Activated T-helper 1 cell treated with anti-CD3 and anti-CD28 coated beads, Interleukin-12 subunit alpha, Interleukin-12 subunit beta, Interleukin-2, Interleukin-4 antibody, amounts not matched to agents 30 ng/mL and 10 ng/mL and 1 ng/mL, durations not matched to agents 14 hours and 24 hours and 36 hours (primary cell): ENCODE results near the gene ESR1. TPM values are rescaled to one million over a fixed set of nuclear protein-coding genes. Genes with fewer than 3 reads are reported as not detected.

Experiments
- DNase-seq: peaks from one replicate; pipeline ENCODE4 v3.0.0; 2021; ENCODE audit warnings: low spot score
- H3K27ac Mint-ChIP-seq: one replicate; pipeline ENCODE4 v1.8.0; 2021; ENCODE audit warnings: mild to moderate bottlenecking, mixed read lengths
- H3K27me3 Mint-ChIP-seq: one replicate; pipeline ENCODE4 v1.8.0; 2022; ENCODE audit warnings: mild to moderate bottlenecking, moderate library complexity, mixed read lengths; ENCODE audit not compliant: insufficient read depth
- H3K36me3 Mint-ChIP-seq: one replicate; pipeline ENCODE4 v1.8.0; 2021; ENCODE audit warnings: low read depth, mixed read lengths
- H3K4me1 Mint-ChIP-seq: one replicate; pipeline ENCODE4 v1.8.0; 2021; ENCODE audit warnings: low read depth, mixed read lengths
- H3K4me3 Mint-ChIP-seq: one replicate; pipeline ENCODE4 v1.8.0; 2021; ENCODE audit warnings: mild to moderate bottlenecking, moderate library complexity, mixed read lengths
- H3K9me3 Mint-ChIP-seq: one replicate; pipeline ENCODE4 v1.8.0; 2021; ENCODE audit warnings: mixed read lengths
- intact Hi-C: fragments of 100-400 bp; cut with micrococcal nuclease; formaldehyde crosslinking; loops from one replicate; pipeline ENCODE4 v1.15.1; 2024
- total RNA-seq: library from RNA; stranded (reverse); gene quantifications from 2 replicates; pipeline ENCODE4 v1.2.3, GENCODE V29; 2022

The ESR1 gene
- total RNA-seq, 1 donor from 2014 or later, result 0.34 TPM

- no peaks in the 10 kb centered on the region for H3K27me3 Mint-ChIP-seq
- no peaks in the 10 kb centered on the region for H3K4me1 Mint-ChIP-seq
- no peaks in the 10 kb centered on the region for H3K36me3 Mint-ChIP-seq
- no peak overlapping the region for H3K4me3 Mint-ChIP-seq
- no peaks in the 10 kb centered on the region for H3K9me3 Mint-ChIP-seq
- no peak for DNase-seq
- no peak overlapping the region for H3K27ac Mint-ChIP-seq
- intact Hi-C loops, result no loop called here
These were observed 303.7 kb downstream of the ESR1 start for GRCh38 chr6:152110886-152111820.

- H3K4me3 Mint-ChIP-seq, result no peak overlapping the region
- no peaks in the 10 kb centered on the region for H3K9me3 Mint-ChIP-seq
- no peak for DNase-seq
- intact Hi-C loops, result no loop called here
- H3K27me3 Mint-ChIP-seq, result no peaks in the 10 kb centered on the region
- no peaks in the 10 kb centered on the region for H3K36me3 Mint-ChIP-seq
- H3K4me1 Mint-ChIP-seq, result peaks cover 7% of the 10 kb centered on the region
- no peak overlapping the region for H3K27ac Mint-ChIP-seq
These were observed 305.2 kb downstream of the ESR1 start for GRCh38 chr6:152112491-152113261.

- H3K4me1 Mint-ChIP-seq, result peaks cover 12% of the 10 kb centered on the region
- intact Hi-C loops, result no loop called here
- no peaks in the 10 kb centered on the region for H3K9me3 Mint-ChIP-seq
- no peak overlapping the region for H3K4me3 Mint-ChIP-seq
- H3K27ac Mint-ChIP-seq, result no peak overlapping the region
- peaks cover 34% of the 10 kb centered on the region for H3K36me3 Mint-ChIP-seq
- no peaks in the 10 kb centered on the region for H3K27me3 Mint-ChIP-seq
- no peak for DNase-seq
These were observed 310.0 kb downstream of the ESR1 start for GRCh38 chr6:152117156-152118133.

GRCh38 chr6:152118224-152118623, 310.7 kb downstream of the ESR1 start:
- H3K4me1 Mint-ChIP-seq, result peaks cover 12% of the 10 kb centered on the region

GRCh38 chr6:152118678-152119077, 311.2 kb downstream of the ESR1 start:
- Mint-ChIP-seq H3K9me3 (no peaks in the 10 kb centered on the region), H3K4me1 (peaks cover 12% of the 10 kb centered on the region), H3K27me3 (no peaks in the 10 kb centered on the region), H3K36me3 (peaks cover 34% of the 10 kb centered on the region), H3K4me3 (no peak overlapping the region), H3K27ac (no peak overlapping the region)
- intact Hi-C loops, result no loop called here
- DNase-seq, result no peak

More at GRCh38 chr6:152118224-152118623, 310.7 kb downstream of the ESR1 start:
- DNase-seq, result no peak
- Mint-ChIP-seq H3K4me3 (no peak overlapping the region), H3K9me3 (no peaks in the 10 kb centered on the region), H3K27ac (no peak overlapping the region), H3K36me3 (peaks cover 34% of the 10 kb centered on the region), H3K27me3 (no peaks in the 10 kb centered on the region)
- intact Hi-C loops, result no loop called here

GRCh38 chr6:152119831-152120230, 312.3 kb downstream of the ESR1 start:
- Mint-ChIP-seq H3K27me3 (no peaks in the 10 kb centered on the region), H3K9me3 (no peaks in the 10 kb centered on the region), H3K36me3 (peaks cover 34% of the 10 kb centered on the region), H3K4me1 (peaks cover 12% of the 10 kb centered on the region), H3K4me3 (no peak overlapping the region), H3K27ac (no peak overlapping the region)
- intact Hi-C loops, result loop anchor here (5.0 kb wide), 1 partner anchor 147 kb away; no protein-coding TSS in a partner anchor
- DNase-seq, result no peak

- H3K9me3 Mint-ChIP-seq, result no peaks in the 10 kb centered on the region
- no peak for DNase-seq
- H3K4me3 Mint-ChIP-seq, result no peak overlapping the region
- H3K27ac Mint-ChIP-seq, result no peak overlapping the region
- H3K36me3 Mint-ChIP-seq, result peaks cover 34% of the 10 kb centered on the region
- intact Hi-C loops, result loop anchor here (5.0 kb wide), 1 partner anchor 145 kb away; no protein-coding TSS in a partner anchor
- H3K27me3 Mint-ChIP-seq, result no peaks in the 10 kb centered on the region
- H3K4me1 Mint-ChIP-seq, result peaks cover 12% of the 10 kb centered on the region
These were observed 314.4 kb downstream of the ESR1 start for GRCh38 chr6:152121910-152122309.

GRCh38 chr6:152122434-152122833, 315.0 kb downstream of the ESR1 start:
- peak overlapping the region; percentile 29 for H3K27ac Mint-ChIP-seq
- intact Hi-C loops, result loop anchor here (5.0 kb wide), 1 partner anchor 145 kb away; no protein-coding TSS in a partner anchor
- peaks cover 8% of the 10 kb centered on the region for H3K4me1 Mint-ChIP-seq
- peaks cover 34% of the 10 kb centered on the region for H3K36me3 Mint-ChIP-seq
- no peaks in the 10 kb centered on the region for H3K27me3 Mint-ChIP-seq
- DNase-seq, result no peak
- H3K4me3 Mint-ChIP-seq, result no peak overlapping the region
- H3K9me3 Mint-ChIP-seq, result no peaks in the 10 kb centered on the region

GRCh38 chr6:152123076-152123475, 315.6 kb downstream of the ESR1 start:
- Mint-ChIP-seq H3K9me3 (no peaks in the 10 kb centered on the region), H3K27me3 (no peaks in the 10 kb centered on the region), H3K27ac (no peak overlapping the region), H3K4me1 (peaks cover 1% of the 10 kb centered on the region), H3K36me3 (peaks cover 34% of the 10 kb centered on the region), H3K4me3 (no peak overlapping the region)
- no peak for DNase-seq
- intact Hi-C loops, result loop anchor here (5.0 kb wide), 1 partner anchor 144 kb away; no protein-coding TSS in a partner anchor

- Mint-ChIP-seq H3K9me3 (no peaks in the 10 kb centered on the region), H3K4me1 (no peaks in the 10 kb centered on the region), H3K4me3 (no peak overlapping the region), H3K36me3 (peaks cover 34% of the 10 kb centered on the region), H3K27ac (no peak overlapping the region), H3K27me3 (no peaks in the 10 kb centered on the region)
- intact Hi-C loops, result loop anchor here (1.0 to 5.0 kb wide), 4 partner anchors 143 to 449 kb away; no protein-coding TSS in a partner anchor
- DNase-seq, result no peak
These were observed 317.1 kb downstream of the ESR1 start for GRCh38 chr6:152124429-152125074.

GRCh38 chr6:152127432-152128165, 320.1 kb downstream of the ESR1 start:
- Mint-ChIP-seq H3K4me3 (no peak overlapping the region), H3K27me3 (no peaks in the 10 kb centered on the region), H3K9me3 (no peaks in the 10 kb centered on the region), H3K36me3 (peaks cover 32% of the 10 kb centered on the region), H3K4me1 (no peaks in the 10 kb centered on the region), H3K27ac (no peak overlapping the region)
- DNase-seq, result no peak
- intact Hi-C loops, result no loop called here
